HG02973 (cell line): ENCODE results near the gene INO80E.
"Not testable (repeated sequence)": the region's sequence is repeated elsewhere in the genome, so short reads cannot be mapped to it uniquely, and the experiment has no call there.

Source experiments
- ATAC-seq: cut with Tn5 transposase; IDR thresholded peaks from one replicate; pipeline ENCODE4 v1.9.1; 2021; ENCODE audit warnings: moderate library complexity; ENCODE audit not compliant: unreplicated experiment

The INO80E gene

DNA sequence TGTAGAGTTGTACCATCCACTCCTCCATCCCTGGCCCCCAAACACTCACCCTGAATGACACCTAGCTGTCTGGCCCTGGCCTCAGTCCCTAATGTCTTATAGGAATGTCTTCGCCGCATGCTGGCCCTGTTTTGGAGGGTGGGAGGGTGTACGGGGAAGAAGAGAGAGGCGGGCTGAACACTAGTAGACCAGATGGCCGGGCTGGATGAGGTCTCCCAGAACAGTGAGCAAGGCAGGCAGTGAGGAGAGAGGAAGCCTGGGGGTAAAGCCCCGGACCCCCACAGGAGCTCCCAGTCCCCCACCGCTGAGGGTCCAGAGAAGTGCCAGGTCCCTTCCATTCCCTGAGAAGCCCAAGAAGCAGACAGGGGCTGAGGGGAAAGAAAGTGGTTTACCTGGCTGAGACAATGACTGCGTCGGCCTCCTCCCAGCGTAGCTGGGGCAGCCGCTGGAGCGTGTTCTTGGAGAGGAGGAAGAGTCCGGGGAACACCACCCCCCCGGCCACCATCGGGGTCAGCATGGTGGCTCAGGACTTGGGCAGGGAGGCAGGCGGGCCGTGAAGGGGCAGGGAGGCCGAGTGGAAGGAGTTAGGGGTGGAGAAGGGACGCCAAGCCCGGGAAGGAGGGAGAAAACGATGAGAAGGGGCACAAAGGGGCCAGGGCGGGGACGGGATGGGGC lies 34.1 kb downstream of the INO80E start:
- no peak for ATAC-seq

DNA sequence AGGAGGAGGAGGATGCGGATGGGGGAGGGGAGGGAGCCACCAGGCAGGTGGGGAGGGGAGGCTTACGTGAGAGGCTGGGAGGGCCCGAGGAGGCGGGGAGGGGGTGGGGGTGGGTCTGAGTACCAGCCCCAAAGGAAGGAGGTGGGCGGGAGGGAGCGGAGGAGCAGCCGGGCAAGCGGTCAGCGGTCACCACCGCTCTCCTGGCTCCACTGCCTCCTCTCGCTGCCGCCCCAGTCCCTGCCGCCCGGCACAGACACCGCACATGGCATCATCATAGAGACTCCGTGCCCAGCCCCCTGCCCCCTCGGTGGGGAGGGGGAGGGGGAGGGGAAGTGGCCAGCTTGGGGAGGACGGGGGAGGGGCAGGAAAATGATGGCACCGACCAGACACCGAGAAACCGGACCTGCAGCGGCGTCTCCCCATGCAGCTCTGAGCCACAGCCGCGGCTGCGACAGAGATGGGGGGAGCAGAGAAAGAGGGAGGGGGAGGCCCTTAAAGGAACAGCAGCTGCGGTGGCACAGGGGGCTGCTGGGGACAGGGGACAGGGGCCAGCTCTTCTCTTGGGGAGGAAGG lies 34.9 kb downstream of the INO80E start, which contains the start of gene TLCD3B:
Gene TLCD3B, minus strand, starts transcription at position 431 of the 573 bp plus-strand sequence. CDS start 744 bp downstream, outside the sequence.
- no peak for ATAC-seq

DNA sequence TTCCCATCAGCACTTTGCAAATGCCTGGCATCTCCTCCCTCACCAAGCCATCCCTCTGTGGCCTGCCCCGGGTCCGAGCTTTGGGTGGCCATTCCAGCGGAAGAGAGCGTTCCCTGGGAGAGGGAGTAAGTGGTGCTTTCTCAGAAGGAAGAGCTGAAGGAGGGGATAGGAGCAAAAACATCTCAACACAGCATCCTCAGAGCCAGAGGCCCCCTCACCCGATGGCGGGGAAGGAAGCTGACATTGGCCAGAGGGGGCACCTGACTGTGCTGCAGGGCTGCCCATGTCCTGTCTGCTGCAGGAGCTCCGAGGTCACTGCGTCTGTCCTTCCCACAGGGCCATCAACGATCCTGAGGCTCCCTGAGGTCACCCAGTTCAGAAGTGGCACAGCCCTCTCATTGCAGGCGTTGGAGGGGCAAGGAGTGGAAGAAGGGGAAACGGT lies 35.5 kb downstream of the INO80E start:
- no peak for ATAC-seq

DNA sequence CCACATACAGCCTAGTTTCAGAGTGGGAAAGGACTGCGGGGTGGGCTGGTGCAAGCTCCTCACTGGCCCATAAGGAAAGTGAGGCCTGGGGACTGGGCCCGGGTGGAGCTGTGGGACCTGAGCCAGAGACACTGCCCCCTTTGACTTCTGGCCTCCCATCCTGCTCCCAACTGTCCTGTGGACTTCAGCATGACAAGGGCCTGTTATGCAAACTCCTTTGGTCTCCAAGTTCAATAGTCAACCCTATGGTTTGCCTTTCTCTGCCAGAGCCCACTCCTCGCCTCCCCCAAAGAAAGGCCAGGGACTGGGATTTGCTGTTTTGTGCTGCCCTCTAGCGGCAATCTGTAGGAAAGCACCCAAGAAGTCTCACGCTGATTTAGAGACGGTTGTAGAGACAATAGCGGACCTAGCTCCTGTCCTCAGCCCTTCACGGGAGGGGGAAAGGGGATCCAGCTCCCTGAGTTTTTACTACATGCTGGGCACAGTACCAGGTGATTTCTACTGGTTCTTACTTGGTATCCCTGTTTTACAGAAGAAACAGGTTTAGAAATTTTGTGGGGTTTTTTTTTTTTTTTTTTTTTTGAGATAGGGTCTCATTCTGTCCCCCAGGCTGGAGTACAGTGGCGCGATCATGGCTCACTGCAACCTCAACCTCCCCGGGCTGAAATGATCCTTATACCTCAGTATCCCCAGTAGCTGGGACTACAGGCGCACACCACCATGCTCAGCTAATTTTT lies 36.2 kb downstream of the INO80E start:
- no peak for ATAC-seq

GRCh38 chr16:30033270-30033669 lies 37.2 kb downstream of the INO80E start:
- ATAC-seq, result no peak

GRCh38 chr16:30040221-30040620 lies 44.2 kb downstream of the INO80E start:
- no peak for ATAC-seq

GRCh38 chr16:30040690-30041089 lies 44.6 kb downstream of the INO80E start:
- ATAC-seq, result not testable (repeated sequence)

- no peak for ATAC-seq
Observed at GRCh38 chr16:30041841-30042240, 45.8 kb downstream of the INO80E start.

GRCh38 chr16:30046178-30046577 lies 50.1 kb downstream of the INO80E start:
- no peak for ATAC-seq

DNA sequence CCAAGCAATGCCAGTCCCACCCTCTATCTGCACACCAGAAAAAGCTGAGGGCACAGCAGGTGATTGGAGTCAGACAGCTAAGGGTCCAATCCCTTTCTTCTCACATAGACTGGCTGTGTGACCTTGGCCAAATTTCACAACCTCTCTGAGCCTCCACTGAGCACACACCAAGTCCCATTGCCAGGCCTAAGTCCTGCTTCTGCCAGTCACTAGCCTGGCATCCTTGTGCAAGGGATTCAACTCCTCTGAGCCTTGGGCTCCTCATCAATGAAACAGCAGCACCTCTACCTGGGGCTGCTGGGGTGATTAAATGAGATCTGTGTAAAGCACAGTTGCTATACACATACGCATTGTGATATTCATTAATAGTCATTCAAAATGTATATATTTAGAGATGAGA lies 50.5 kb downstream of the INO80E start:
- no peak for ATAC-seq

- no peak for ATAC-seq
Observed at GRCh38 chr16:30049871-30050270, 53.8 kb downstream of the INO80E start.

GRCh38 chr16:30051518-30051917 lies 55.5 kb downstream of the INO80E start:
- no peak for ATAC-seq

DNA sequence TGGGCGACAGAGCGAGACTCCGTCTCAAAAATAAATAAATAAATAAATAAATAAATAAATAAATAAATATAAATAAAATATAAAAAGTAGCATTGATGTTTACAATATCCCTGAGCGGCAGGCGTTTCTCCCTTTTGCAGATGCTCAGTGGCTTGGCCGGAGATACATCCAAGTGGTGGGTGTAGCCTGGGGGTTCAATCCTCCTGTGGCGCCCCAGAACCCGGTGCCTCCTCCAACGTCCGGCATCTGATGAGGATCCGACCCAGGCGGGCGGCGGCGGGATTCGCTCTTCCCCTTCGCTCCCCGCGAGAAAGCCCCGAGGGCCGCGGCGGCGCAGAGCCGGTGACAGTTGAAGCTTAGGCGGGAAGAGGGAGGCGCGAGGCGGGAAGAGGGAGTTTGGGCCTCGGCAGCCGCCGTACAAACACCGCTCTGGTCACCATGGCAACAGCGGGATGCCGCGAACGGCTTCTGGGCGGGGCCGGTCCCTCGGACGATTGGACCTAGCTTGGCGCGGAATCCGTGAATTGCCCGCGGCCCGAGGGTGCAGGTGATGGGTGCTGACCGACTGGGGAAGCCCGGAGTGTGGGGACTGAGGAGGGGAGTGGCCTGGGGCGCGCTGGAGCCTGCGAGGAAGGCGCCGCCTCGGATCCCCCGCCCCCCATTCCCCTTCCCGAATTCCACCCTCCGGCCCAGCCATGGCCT lies 56.8 kb downstream of the INO80E start:
- peak; percentile 53 for ATAC-seq

DNA sequence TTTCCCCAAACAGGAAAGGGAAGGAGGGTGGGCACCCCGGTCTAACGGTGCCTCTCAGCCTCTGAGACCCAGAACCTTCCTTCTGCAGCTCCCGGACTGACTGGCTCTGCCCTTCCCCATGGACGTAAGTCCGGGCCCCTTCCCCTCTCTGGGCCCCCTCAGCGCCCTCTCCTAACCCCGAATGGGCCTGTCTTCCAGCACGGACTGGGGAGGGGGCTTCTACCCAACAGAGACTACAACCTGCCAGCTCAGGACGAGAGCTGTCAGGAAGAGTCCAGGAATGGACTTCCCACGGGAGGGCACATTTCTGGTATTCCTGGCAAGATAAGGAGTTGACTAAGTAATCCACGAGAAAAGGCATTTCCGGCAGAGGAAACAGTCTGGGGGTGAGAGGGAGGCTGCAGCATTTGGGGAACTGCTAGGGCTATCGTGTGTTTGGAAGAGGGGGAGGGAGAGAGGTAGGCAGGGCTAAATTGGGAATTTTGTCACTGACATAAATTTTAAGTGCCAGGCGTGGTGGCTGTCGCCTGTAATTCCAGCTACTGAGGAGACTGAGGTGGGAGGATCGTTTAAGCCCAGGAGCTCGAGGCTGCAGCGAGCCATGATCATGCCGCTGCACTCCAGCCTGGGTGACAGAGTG lies 57.5 kb downstream of the INO80E start:
- ATAC-seq, result no peak

DNA sequence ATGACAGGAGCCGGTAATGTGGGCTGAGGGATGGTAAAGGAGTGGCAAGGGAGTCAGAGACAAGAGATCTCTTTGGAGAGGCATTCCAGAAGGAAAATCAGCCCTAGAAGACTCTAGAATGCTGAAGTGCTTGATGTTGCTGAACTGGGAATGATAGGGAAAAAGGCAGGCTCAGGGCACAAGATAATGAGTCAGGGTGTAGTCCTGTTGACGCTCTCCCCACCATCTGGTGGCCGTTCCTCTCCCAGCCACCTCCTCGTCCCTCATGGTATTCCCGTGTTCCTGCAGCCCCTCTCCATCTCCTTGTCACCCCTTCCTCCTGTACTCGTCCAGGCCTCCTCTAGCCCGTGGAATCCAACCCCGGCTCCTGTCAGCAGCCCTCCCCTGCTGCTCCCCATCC lies 58.4 kb downstream of the INO80E start:
- ATAC-seq, result no peak

DNA sequence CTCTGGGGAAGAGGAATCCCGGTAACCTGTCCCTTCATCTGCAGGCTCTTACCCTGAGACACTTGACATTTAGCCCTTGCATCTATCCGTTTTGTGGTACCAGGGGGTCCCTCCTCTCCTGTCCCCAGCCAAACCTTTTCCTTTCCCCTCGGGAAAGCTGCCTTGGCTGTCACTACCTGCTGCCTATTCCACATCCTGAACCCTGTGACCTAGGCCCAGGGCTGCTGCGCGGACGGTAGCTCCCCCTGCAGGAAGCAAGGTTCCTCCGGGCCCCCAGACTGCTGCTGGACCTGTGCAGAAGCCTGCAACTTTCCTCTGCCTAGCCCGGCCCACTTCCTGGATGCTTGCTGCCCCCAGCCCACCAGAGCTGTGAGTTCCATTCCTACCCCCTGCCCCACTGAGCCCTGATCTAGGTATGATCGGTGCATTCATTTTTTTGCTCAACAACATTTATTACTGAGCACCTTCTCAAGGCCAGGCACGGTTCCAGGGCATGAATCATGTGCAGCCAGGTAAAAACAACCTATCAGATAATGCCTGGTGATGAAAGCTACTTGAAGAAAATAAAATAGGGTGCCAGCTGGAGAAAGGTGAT lies 59.0 kb downstream of the INO80E start:
- ATAC-seq, result no peak
